ENCODE results near the gene FBXO15. TPM values are rescaled to one million over a fixed set of nuclear protein-coding genes. Genes with fewer than 3 reads are reported as not detected.

The FBXO15 gene
- total and polyA plus RNA-seq, 2 donors (not counting 3 experiments of a cell fraction or from before 2014, with no cell fraction given) = not detected

- TF ChIP-seq MYC (IDR thresholded peaks at IDR 0.05; ENCODE audit: low read depth, low read length) (no peak), FOS (IDR thresholded peaks at IDR 0.05; ENCODE audit: borderline replicate concordance, insufficient read depth, low read length) (no peak), POLR2AphosphoS5 (IDR thresholded peaks at IDR 0.05; ENCODE audit: insufficient read depth, low read depth, low read length) (no peak), EZH2 (IDR thresholded peaks at IDR 0.05; ENCODE audit: borderline replicate concordance, low read depth, low read length, severe bottlenecking) (no peak), MAX (IDR thresholded peaks at IDR 0.05; ENCODE audit: insufficient read depth, insufficient read length) (no peak), JUN (IDR thresholded peaks at IDR 0.05; ENCODE audit: borderline replicate concordance, insufficient read depth, insufficient read length, low read depth) (no peak), GATA2 (IDR thresholded peaks at IDR 0.05; ENCODE audit: insufficient read depth, insufficient read length, low read depth, low read length) (no peak), POLR2A (IDR thresholded peaks at IDR 0.05; ENCODE audit: low read depth, low read length) (no peak)
- TF ChIP-seq, protein P1, sequence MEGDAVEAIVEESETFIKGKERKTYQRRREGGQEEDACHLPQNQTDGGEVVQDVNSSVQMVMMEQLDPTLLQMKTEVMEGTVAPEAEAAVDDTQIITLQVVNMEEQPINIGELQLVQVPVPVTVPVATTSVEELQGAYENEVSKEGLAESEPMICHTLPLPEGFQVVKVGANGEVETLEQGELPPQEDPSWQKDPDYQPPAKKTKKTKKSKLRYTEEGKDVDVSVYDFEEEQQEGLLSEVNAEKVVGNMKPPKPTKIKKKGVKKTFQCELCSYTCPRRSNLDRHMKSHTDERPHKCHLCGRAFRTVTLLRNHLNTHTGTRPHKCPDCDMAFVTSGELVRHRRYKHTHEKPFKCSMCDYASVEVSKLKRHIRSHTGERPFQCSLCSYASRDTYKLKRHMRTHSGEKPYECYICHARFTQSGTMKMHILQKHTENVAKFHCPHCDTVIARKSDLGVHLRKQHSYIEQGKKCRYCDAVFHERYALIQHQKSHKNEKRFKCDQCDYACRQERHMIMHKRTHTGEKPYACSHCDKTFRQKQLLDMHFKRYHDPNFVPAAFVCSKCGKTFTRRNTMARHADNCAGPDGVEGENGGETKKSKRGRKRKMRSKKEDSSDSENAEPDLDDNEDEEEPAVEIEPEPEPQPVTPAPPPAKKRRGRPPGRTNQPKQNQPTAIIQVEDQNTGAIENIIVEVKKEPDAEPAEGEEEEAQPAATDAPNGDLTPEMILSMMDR (IDR thresholded peaks at IDR 0.05; ENCODE audit: extremely low read depth in 1 of 2, insufficient read depth in 1 of 2, low read depth in 1 of 2, low read length in 2 of 2) = no peak
- Histone ChIP-seq H3K9me1 (replicated peaks; ENCODE audit: control insufficient read depth, extremely low read depth, insufficient read depth, low read length) (no peaks in the 10 kb centered on the region), H2AFZ (ENCODE audit: low read depth, low read length) (no peak overlapping the region), H3K36me3 (ENCODE audit: control insufficient read depth in 2 of 2, extremely low read depth in 1 of 2, insufficient read depth in 2 of 2, low read length in 2 of 2) (peaks cover 12% of the 10 kb centered on the region in 2 experiments), H3K79me2 (ENCODE audit: control insufficient read depth, insufficient read depth, low read length) (peaks cover 58% of the 10 kb centered on the region), H3K4me3 (replicated peaks in 1 of 3; ENCODE audit: insufficient read depth in 1 of 3, low read depth in 1 of 3, low read length in 3 of 3) (no peak overlapping the region), H4K20me1 (replicated peaks; ENCODE audit: control insufficient read depth, extremely low read depth, insufficient read depth, low read length) (no peaks in the 10 kb centered on the region), H3K27ac (ENCODE audit: insufficient read depth, low read depth, low read length) (no peak overlapping the region), H3K4me1 (ENCODE audit: control insufficient read depth, extremely low read depth, insufficient read depth, low read length) (peaks cover 17% of the 10 kb centered on the region), H3K9ac (replicated peaks; ENCODE audit: extremely low read depth, insufficient read depth, low read length) (no peak overlapping the region), H3K9me3 (replicated peaks; ENCODE audit: control insufficient read depth, insufficient read depth, low read length) (no peaks in the 10 kb centered on the region), H3K4me2 (ENCODE audit: insufficient read depth, low read length) (no peak overlapping the region), H3K27me3 (ENCODE audit: control insufficient read depth in 2 of 2, insufficient read depth in 2 of 2, low read length in 2 of 2) (no peaks in the 10 kb centered on the region)
- ChIA-PET POLR2A (no interaction called here), CTCF (interaction anchor here (1.1 to 1.3 kb wide), 2 partner anchors 8 to 189 kb away, joined by 4 to 5 read pairs; no protein-coding TSS in a partner anchor)
- DNase-seq (ENCODE audit: low read depth, low spot score) (no peak), FAIRE-seq (no peak)
- dilution Hi-C loops (cut with MboI; ENCODE audit: extremely low pct_ligation_motif_present, low sequenced_read_pairs) (no loop called here), intact Hi-C loops (cut with micrococcal nuclease) (no loop called here)
- no TSS peak for BruUV-seq (replicated peaks)
Measured at GRCh38 chr18:74153377-74153776, 5.7 kb upstream of the FBXO15 start.
